Liver (tissue), 9 donors: ENCODE results near the gene FAM13A. TPM values are rescaled to one million over a fixed set of nuclear protein-coding genes. Genes with fewer than 3 reads are reported as not detected.

Experiments
- DNase-seq: peaks from one replicate; pipeline ENCODE4 v3.0.0-alpha.2; 2017; ENCODE audit warnings: low spot score
- H3K27ac ChIP-seq, 2 donors: one replicate each; pipeline ENCODE4 v1.7.0; 2013; ENCODE audit warnings: inconsistent platforms in 2 of 2, low read length in 2 of 2, control low read depth in 1 of 2, low read depth in 1 of 2, mild to moderate bottlenecking in 1 of 2
- H3K27me3 ChIP-seq, 4 donors: one replicate each; pipeline versions ENCODE4 v1.6.1 to v1.7.0; 2013; ENCODE audit warnings: low read length in 3 of 4, inconsistent platforms in 1 of 4, mild to moderate bottlenecking in 1 of 4, moderate library complexity in 1 of 4; ENCODE audit not compliant: control insufficient read depth in 4 of 4, insufficient read depth in 4 of 4
- H3K36me3 ChIP-seq, 4 donors: one replicate each; pipeline versions ENCODE4 v1.6.1 to v1.7.0; 2013; ENCODE audit warnings: low read length in 3 of 4, mild to moderate bottlenecking in 3 of 4, low read depth in 1 of 4, moderate library complexity in 1 of 4; ENCODE audit not compliant: control insufficient read depth in 4 of 4, insufficient read depth in 3 of 4
- H3K4me1 ChIP-seq, 4 donors: one replicate each; pipeline versions ENCODE4 v1.6.1 to v1.7.0; 2013; ENCODE audit warnings: low read length in 3 of 4, mild to moderate bottlenecking in 3 of 4, moderate library complexity in 1 of 4; ENCODE audit not compliant: control insufficient read depth in 4 of 4, insufficient read depth in 4 of 4
- H3K4me3 ChIP-seq, 3 donors: one replicate each; pipeline versions ENCODE4 v1.6.1 to v1.7.0; 2013; ENCODE audit warnings: low read length in 3 of 3, control low read depth in 1 of 3, low read depth in 1 of 3, mild to moderate bottlenecking in 1 of 3
- H3K9ac ChIP-seq, 2 donors: one replicate each; pipeline ENCODE4 v1.7.0; 2013; ENCODE audit warnings: low read length in 2 of 2, mild to moderate bottlenecking in 2 of 2, moderate library complexity in 2 of 2, control low read depth in 1 of 2, low read depth in 1 of 2
- H3K9me3 ChIP-seq, 4 donors: one replicate each; pipeline versions ENCODE4 v1.6.1 to v1.7.0; 2013; ENCODE audit warnings: low read length in 3 of 4; ENCODE audit not compliant: control insufficient read depth in 4 of 4
- ATF3 ChIP-seq: IDR thresholded peaks from 2 replicates; pipeline ENCODE4 v1.6.1; 2016; ENCODE audit warnings: antibody characterized with exemption
- CTCF ChIP-seq: fragments of 150-350 bp; IDR thresholded peaks from 2 replicates; pipeline ENCODE4 v1.5.1; 2017; ENCODE audit warnings: improper control_type of control experiment, low read depth, low read length; ENCODE audit not compliant: missing input control
- EGR1 ChIP-seq, 2 donors: IDR thresholded peaks; 2 replicates each; pipeline ENCODE4 v1.6.1; 2016 to 2018; ENCODE audit warnings: antibody characterized with exemption in 2 of 2, low read depth in 2 of 2
- FOXA1 ChIP-seq: IDR thresholded peaks from 2 replicates; pipeline ENCODE4 v1.6.1; 2016; ENCODE audit warnings: antibody characterized with exemption
- FOXA2 ChIP-seq: IDR thresholded peaks from 2 replicates; pipeline ENCODE4 v1.6.1; 2016; ENCODE audit warnings: antibody characterized with exemption
- GABPA ChIP-seq, 2 donors: IDR thresholded peaks in 1 of 2; conservative IDR thresholded peaks in 1 of 2; 2 replicates each; pipeline ENCODE4 v1.6.1; 2016; ENCODE audit warnings: antibody characterized with exemption in 2 of 2, mild to moderate bottlenecking in 1 of 2, moderate library complexity in 1 of 2
- HNF4A ChIP-seq, 2 donors: conservative IDR thresholded peaks; 2 replicates each; pipeline ENCODE4 v1.6.1; 2016; ENCODE audit warnings: antibody characterized with exemption in 2 of 2, mild to moderate bottlenecking in 2 of 2
- HNF4G ChIP-seq: IDR thresholded peaks from 2 replicates; pipeline ENCODE4 v1.6.1; 2016; ENCODE audit warnings: antibody characterized with exemption
- JUND ChIP-seq, 2 donors: IDR thresholded peaks; 2 replicates each; pipeline ENCODE4 v1.6.1; 2016; ENCODE audit warnings: antibody characterized with exemption in 2 of 2
- MAX ChIP-seq: IDR thresholded peaks from 2 replicates; pipeline ENCODE4 v1.6.1; 2016; ENCODE audit warnings: antibody characterized with exemption
- NR2F2 ChIP-seq: IDR thresholded peaks from 2 replicates; pipeline ENCODE4 v1.6.1; 2016; ENCODE audit warnings: antibody characterized with exemption
- RAD21 ChIP-seq, 2 donors: IDR thresholded peaks; 2 replicates each; pipeline ENCODE4 v1.6.1; 2016; ENCODE audit warnings: antibody characterized with exemption in 2 of 2, mild to moderate bottlenecking in 2 of 2
- REST ChIP-seq: IDR thresholded peaks from 2 replicates; pipeline ENCODE4 v1.6.1; 2016; ENCODE audit warnings: antibody characterized with exemption, mild to moderate bottlenecking
- RXRA ChIP-seq, 2 donors: IDR thresholded peaks; 2 replicates each; pipeline ENCODE4 v1.6.1; 2017 to 2018; ENCODE audit warnings: antibody characterized with exemption in 2 of 2, mild to moderate bottlenecking in 1 of 2
- SP1 ChIP-seq: IDR thresholded peaks from 2 replicates; pipeline ENCODE4 v1.6.1; 2018; ENCODE audit warnings: antibody characterized with exemption, mild to moderate bottlenecking
- TAF1 ChIP-seq: conservative IDR thresholded peaks from 2 replicates; pipeline ENCODE4 v1.6.1; 2016; ENCODE audit warnings: antibody characterized with exemption, mild to moderate bottlenecking
- YY1 ChIP-seq: IDR thresholded peaks from 2 replicates; pipeline ENCODE4 v1.6.1; 2016; ENCODE audit warnings: antibody characterized with exemption, mild to moderate bottlenecking
- ZBTB33 ChIP-seq: IDR thresholded peaks from 2 replicates; pipeline ENCODE4 v1.6.1; 2016; ENCODE audit warnings: antibody characterized with exemption
- WGBS: extraction: QIAGEN DNeasy Blood & Tissue Kit; methylation state at CpG from one replicate; pipeline ENCODE4 v1.1.7; 2013; 5-methylcytosine and 5-hydroxymethylcytosine counted together
- polyA plus RNA-seq, 2 donors: library from polyadenylated mRNA; stranded (reverse) in 1 of 2; unstranded in 1 of 2; fragments of 200-250 nt in 1 of 2; fragments of >200 nt in 1 of 2; fragmentation: Nextera tagmentation in 1 of 2; extraction: Ambion mirVana in 1 of 2; gene quantifications; one replicate each; pipeline versions ENCODE4 v1.2.1 to v1.2.3, GENCODE V29; 2013 to 2015
- total RNA-seq, 2 donors: library from RNA; depleted of rRNA; stranded (reverse); fragments of >200 nt; gene quantifications; one replicate each; pipeline ENCODE4 v1.2.3, GENCODE V29; 2014
- donor health status: healthy.
- donor health status: healthy.
- donor health status: healthy.
- donor health status: healthy.
- donor health status: healthy.

FAM13A gene
- total and polyA plus RNA-seq, 4 donors: 14.9 to 52.9 (median 27.6) TPM

GRCh38 chr4:89105726-89106125, 48.7 kb upstream of the FAM13A start:
- 94% methylated on average over 6 of the region's 6 CpGs for WGBS
- Histone ChIP-seq H3K27me3 (no peaks in the 10 kb centered on the region), H3K36me3 (no peaks in the 10 kb centered on the region), H3K4me1 (peaks cover 0 to 8% (median 5%) of the 10 kb centered on the region in 4 donors), H3K4me3 (no peak overlapping the region), H3K9ac (no peak overlapping the region), H3K27ac (no peak overlapping the region), H3K9me3 (no peaks in the 10 kb centered on the region)
- no peak for DNase-seq
- TF ChIP-seq JUND (IDR thresholded peaks at IDR 0.05) (no peak), GABPA (IDR thresholded peaks at IDR 0.05 in 1 of 2, conservative IDR thresholded peaks at IDR 0.05 in 1 of 2) (no peak), FOXA2 (no peak), HNF4A (conservative IDR thresholded peaks at IDR 0.05) (no peak), MAX (no peak), EGR1 (IDR thresholded peaks at IDR 0.05; ENCODE audit: low read depth in 2 of 2) (no peak), YY1 (no peak), ZBTB33 (no peak), HNF4G (no peak), ATF3 (no peak)

GRCh38 chr4:89101256-89102161, 44.5 kb upstream of the FAM13A start:
- Histone ChIP-seq H3K27ac (no peak overlapping the region), H3K4me3 (no peak overlapping the region), H3K36me3 (no peaks in the 10 kb centered on the region), H3K4me1 (no peaks in the 10 kb centered on the region), H3K27me3 (no peaks in the 10 kb centered on the region), H3K9ac (no peak overlapping the region), H3K9me3 (no peaks in the 10 kb centered on the region)
- no peak for TF ChIP-seq FOXA1
- TF ChIP-seq FOXA2: no peak
- TF ChIP-seq REST: no peak
- TF ChIP-seq GABPA (IDR thresholded peaks at IDR 0.05 in 1 of 2, conservative IDR thresholded peaks at IDR 0.05 in 1 of 2): no peak
- no peak for TF ChIP-seq TAF1
- no peak for TF ChIP-seq YY1
- TF ChIP-seq ATF3: no peak
- TF ChIP-seq HNF4A (conservative IDR thresholded peaks at IDR 0.05): no peak
- TF ChIP-seq JUND (IDR thresholded peaks at IDR 0.05): no peak
- no peak for TF ChIP-seq NR2F2
- TF ChIP-seq SP1: no peak
- TF ChIP-seq HNF4G: no peak
- no peak for TF ChIP-seq ZBTB33
- no peak for TF ChIP-seq EGR1 (IDR thresholded peaks at IDR 0.05; ENCODE audit: low read depth in 2 of 2)
- no peak for TF ChIP-seq MAX
- no peak for TF ChIP-seq RAD21 (IDR thresholded peaks at IDR 0.05)
- TF ChIP-seq CTCF: no peak
- no peak for TF ChIP-seq RXRA (IDR thresholded peaks at IDR 0.05)
- 91% methylated on average over 11 of the region's 11 CpGs for WGBS
- no peak for DNase-seq
